HCT116 (cell line): Measurements from ENCODE around the gene PDK4. TPM values are rescaled to one million over a fixed set of nuclear protein-coding genes. Genes with fewer than 3 reads are reported as not detected.

ENCODE experiments used
- ATAC-seq: fragments of 200-7000 bp; cut with Tn5 transposase; 2 replicates; pipeline ENCODE4 v1.9.1; 2020; ENCODE audit warnings: mild to moderate bottlenecking, moderate library complexity
- BruUV-seq: library from RNA; stranded (reverse); fragments of 400-500 nt; replicated peaks from 2 replicates; lab custom pipeline; 2021; lab: Mats Ljungman, UMichigan
- CTCF ChIA-PET: fragments of 300-600 bp; sonication (Branson Sonifier 250); formaldehyde crosslinking; loops from one replicate; lab custom pipeline; 2021; ENCODE audit warnings: antibody characterized with exemption; lab: Charles Lee
- POLR2A ChIA-PET: fragments of 300-600, 350-600 bp; sonication (Branson Sonifier 250); formaldehyde crosslinking; loops from one replicate; lab custom pipeline; 2021; ENCODE audit warnings: antibody characterized with exemption; lab: Charles Lee
- RAD21 ChIA-PET, 2 experiments: fragments of 300-600 bp; sonication (Branson Sonifier 250); formaldehyde crosslinking; loops; one replicate each; lab custom pipeline; 2023; ENCODE audit warnings: low total read pairs in 2 of 2; ENCODE audit not compliant: uncharacterized antibody in 2 of 2, unreplicated experiment in 2 of 2, low non-redundant PET in 1 of 2; lab: Charles Lee
- DNase-seq: peaks from one replicate; pipeline ENCODE4 v3.0.0-alpha.2; 2010; ENCODE audit warnings: low read depth, low spot score
- H2AFZ ChIP-seq: fragments of 200-600 bp; shearing (Covaris generic), sonication (generic); 2 replicates; pipeline ENCODE4 v1.6.1; 2017; ENCODE audit warnings: low read depth, mixed run types, mixed read lengths, antibody characterized with exemption, low read length; ENCODE audit not compliant: poor library complexity, severe bottlenecking
- H3K27ac ChIP-seq: 2 replicates; pipeline ENCODE4 v1.5.1; 2012; ENCODE audit warnings: low read depth, low read length
- H3K27me3 ChIP-seq: fragments of 200-600 bp; sonication (generic); 2 replicates; pipeline ENCODE4 v1.6.1; 2016; ENCODE audit warnings: mixed run types, low read length, mixed read lengths; ENCODE audit not compliant: insufficient read depth
- H3K36me3 ChIP-seq, 2 experiments: fragments of 200-500 bp in 1 of 2; fragments of 200-600 bp in 1 of 2; sonication (Bioruptor generic) in 1 of 2; sonication (generic) in 1 of 2; 2 replicates each; pipeline versions ENCODE4 v1.5.1 to v1.6.1; 2014 to 2016; ENCODE audit warnings: low read length in 2 of 2, inconsistent platforms in 1 of 2, mixed read lengths in 1 of 2, mixed run types in 1 of 2; ENCODE audit not compliant: insufficient read depth in 2 of 2, control insufficient read depth in 1 of 2
- H3K4me1 ChIP-seq, 2 experiments: fragments of 200-600 bp in 1 of 2; sonication (generic) in 1 of 2; 2 replicates each; pipeline versions ENCODE4 v1.5.1 to v1.6.1; 2012 to 2017; ENCODE audit warnings: low read length in 2 of 2, inconsistent platforms in 1 of 2, mild to moderate bottlenecking in 1 of 2, mixed read lengths in 1 of 2, mixed run types in 1 of 2, moderate library complexity in 1 of 2; ENCODE audit not compliant: insufficient read depth in 2 of 2, control insufficient read depth in 1 of 2
- H3K4me2 ChIP-seq: fragments of 200-600 bp; sonication (generic); 2 replicates; pipeline ENCODE4 v1.6.1; 2017; ENCODE audit warnings: mixed run types, low read length, mixed read lengths
- H3K4me3 ChIP-seq, 2 experiments: fragments of 200-600 bp in 1 of 2; sonication (generic) in 1 of 2; replicated peaks in 1 of 2; 2 replicates each; pipeline ENCODE4 v1.5.1; 2011 to 2016; ENCODE audit warnings: low read length in 2 of 2, control low read depth in 1 of 2, low read depth in 1 of 2, mild to moderate bottlenecking in 1 of 2, mixed read lengths in 1 of 2, mixed run types in 1 of 2
- H3K79me2 ChIP-seq: fragments of 200-600 bp; sonication (generic); 2 replicates; pipeline ENCODE4 v1.6.1; 2017; ENCODE audit warnings: mild to moderate bottlenecking, mixed run types, low read length, moderate library complexity, mixed read lengths; ENCODE audit not compliant: insufficient read depth
- H3K9ac ChIP-seq: fragments of 200-600 bp; sonication (generic); 2 replicates; pipeline ENCODE4 v1.6.1; 2016; ENCODE audit warnings: low read length, mixed read lengths
- H3K9me2 ChIP-seq: fragments of 200-600 bp; sonication (generic), shearing (Covaris generic); 2 replicates; pipeline ENCODE4 v1.6.1; 2017; ENCODE audit warnings: mixed run types, mild to moderate bottlenecking, moderate library complexity; ENCODE audit not compliant: insufficient read depth
- H3K9me3 ChIP-seq, 2 experiments: fragments of 200-500 bp in 1 of 2; fragments of 200-600 bp in 1 of 2; sonication (Bioruptor generic) in 1 of 2; sonication (generic) in 1 of 2; 2 replicates each; pipeline ENCODE4 v1.6.1; 2014 to 2017; ENCODE audit warnings: low read length in 2 of 2, mixed read lengths in 2 of 2, inconsistent platforms in 1 of 2, low read depth in 1 of 2, mild to moderate bottlenecking in 1 of 2, mixed run types in 1 of 2, moderate library complexity in 1 of 2; ENCODE audit not compliant: control insufficient read depth in 1 of 2, insufficient read depth in 1 of 2
- H4K20me1 ChIP-seq: fragments of 200-600 bp; sonication (generic), shearing (Covaris generic); 2 replicates; pipeline ENCODE4 v1.6.1; 2017; ENCODE audit warnings: mixed run types, mild to moderate bottlenecking, moderate library complexity; ENCODE audit not compliant: insufficient read depth
- CBX3 ChIP-seq: IDR thresholded peaks from 2 replicates; pipeline ENCODE4 v1.6.1; 2012; ENCODE audit warnings: low read depth
- CEBPB ChIP-seq: IDR thresholded peaks from 2 replicates; pipeline ENCODE4 v1.6.1; 2012; ENCODE audit warnings: low read depth
- EGR1 ChIP-seq: IDR thresholded peaks from 2 replicates; pipeline ENCODE4 v1.6.1; 2012; ENCODE audit warnings: low read depth
- EZH2phosphoT487 ChIP-seq: fragments of 200-600 bp; IDR thresholded peaks from 2 replicates; pipeline ENCODE4 v1.6.1; 2018; ENCODE audit warnings: antibody characterized with exemption, borderline replicate concordance
- FOSL1 ChIP-seq: IDR thresholded peaks from 2 replicates; pipeline ENCODE4 v1.6.1; 2012; ENCODE audit warnings: low read depth
- JUND ChIP-seq: IDR thresholded peaks from 2 replicates; pipeline ENCODE4 v1.6.1; 2012
- POLR2AphosphoS5 ChIP-seq: IDR thresholded peaks from 2 replicates; pipeline ENCODE4 v1.6.1; 2011; ENCODE audit warnings: mild to moderate bottlenecking, low read depth, low read length, moderate library complexity
- RAD21 ChIP-seq: IDR thresholded peaks from 2 replicates; pipeline ENCODE4 v1.6.1; 2012; ENCODE audit warnings: low read depth, mild to moderate bottlenecking
- SIN3A ChIP-seq: IDR thresholded peaks from 2 replicates; pipeline ENCODE4 v1.6.1; 2012; ENCODE audit warnings: low read depth
- SP1 ChIP-seq: IDR thresholded peaks from 2 replicates; pipeline ENCODE4 v1.6.1; 2012; ENCODE audit warnings: low read depth
- SRF ChIP-seq: IDR thresholded peaks from 2 replicates; pipeline ENCODE4 v1.6.1; 2012; ENCODE audit warnings: low read depth
- YY1 ChIP-seq: IDR thresholded peaks from 2 replicates; pipeline ENCODE4 v1.6.1; 2011; ENCODE audit warnings: low read length, low read depth, moderate library complexity, mild to moderate bottlenecking; ENCODE audit not compliant: insufficient replicate concordance; ENCODE audit errors: extremely low read depth
- ZFX ChIP-seq: fragments of 450-650 bp; IDR thresholded peaks from 2 replicates; pipeline ENCODE4 v1.6.1; 2017
- intact Hi-C: fragments of 100-400 bp; cut with micrococcal nuclease; formaldehyde crosslinking; loops from 2 replicates; pipeline ENCODE4 v1.10.0; 2022
- total RNA-seq: library from RNA; stranded (reverse); gene quantifications from one replicate; pipeline ENCODE4 v1.2.1, GENCODE V29; 2021; ENCODE audit not compliant: unreplicated experiment
- TF ChIP-seq, protein P1 (sequence below): IDR thresholded peaks from 2 replicates; pipeline ENCODE4 v1.6.1; 2012
- TF ChIP-seq, protein P2 (sequence below): IDR thresholded peaks from 2 replicates; pipeline ENCODE4 v1.6.1; 2012; ENCODE audit warnings: low read depth
- TF ChIP-seq, protein P3 (sequence below): IDR thresholded peaks from 2 replicates; pipeline ENCODE4 v1.6.1; 2011; ENCODE audit warnings: mild to moderate bottlenecking, low read length, moderate library complexity; ENCODE audit not compliant: insufficient replicate concordance; ENCODE audit errors: extremely low read depth

Gene PDK4
- total RNA-seq, 1 experiment from 2014 or later: 2.1 TPM

DNA sequence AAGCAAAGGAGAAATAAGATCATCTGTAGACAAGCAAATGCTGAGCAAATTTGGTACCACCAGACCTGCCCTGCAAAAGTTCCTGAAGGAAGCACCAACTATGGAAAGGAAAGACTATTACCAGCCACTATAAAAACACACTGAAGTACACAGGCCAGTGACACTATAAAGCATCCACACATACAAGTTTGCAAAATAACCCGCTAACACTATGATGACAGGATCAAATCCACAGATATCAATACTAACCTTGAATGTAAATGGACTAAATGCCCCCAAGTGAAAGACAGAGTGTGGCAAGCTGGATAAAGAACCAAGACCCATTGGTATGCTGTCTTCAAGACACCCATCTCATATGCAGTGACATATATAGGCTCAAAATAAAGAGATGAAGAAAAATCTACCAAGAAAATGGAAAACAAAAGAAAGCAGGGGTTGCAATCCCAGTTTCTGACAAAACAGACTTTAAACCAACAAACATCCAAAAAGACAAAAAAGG is 18.2 kb upstream of the PDK4 start:
- BruUV-seq: no TSS peak
- intact Hi-C loops: no loop called here
- Histone ChIP-seq H3K27me3 (no peaks in the 10 kb centered on the region), H3K9ac (no peak overlapping the region), H3K36me3 (no peaks in the 10 kb centered on the region), H3K4me1 (peaks cover 5 to 11% of the 10 kb centered on the region in 2 experiments; a peak in 3 of 4 replicates), H3K4me2 (no peak overlapping the region), H2AFZ (no peak overlapping the region), H3K79me2 (no peaks in the 10 kb centered on the region), H3K4me3 (no peak overlapping the region), H3K27ac (no peak overlapping the region), H4K20me1 (no peaks in the 10 kb centered on the region), H3K9me3 (no peaks in the 10 kb centered on the region), H3K9me2 (no peaks in the 10 kb centered on the region)
- DNase-seq (no peak), ATAC-seq (no peak)
- CTCF ChIA-PET: no interaction called here
- TF ChIP-seq CEBPB (no peak), SRF (no peak), RAD21 (no peak), SP1 (no peak), JUND (no peak), YY1 (no peak)
- TF ChIP-seq, protein P1, sequence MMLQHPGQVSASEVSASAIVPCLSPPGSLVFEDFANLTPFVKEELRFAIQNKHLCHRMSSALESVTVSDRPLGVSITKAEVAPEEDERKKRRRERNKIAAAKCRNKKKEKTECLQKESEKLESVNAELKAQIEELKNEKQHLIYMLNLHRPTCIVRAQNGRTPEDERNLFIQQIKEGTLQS: no peak
- POLR2A ChIA-PET: no interaction called here
- RAD21 ChIA-PET: no interaction called here

DNA sequence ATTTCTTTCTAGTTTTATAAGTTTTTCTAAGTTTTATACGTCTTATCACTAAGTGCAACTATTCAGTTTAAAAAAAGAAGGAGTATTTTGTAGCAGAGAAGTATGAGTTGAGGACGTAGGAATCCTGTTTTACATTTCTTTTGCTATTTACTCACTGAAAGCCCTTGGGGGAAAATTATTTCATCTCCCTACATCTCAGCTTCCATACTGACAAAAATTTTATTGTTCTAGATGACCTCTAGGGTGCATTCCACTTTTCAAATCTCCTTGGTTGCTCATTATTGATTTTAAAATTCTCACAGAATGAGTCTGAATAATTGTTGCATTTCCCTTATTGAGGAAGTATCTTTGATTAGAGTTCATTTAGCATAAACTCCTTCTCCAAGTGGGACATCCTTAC is 14.9 kb upstream of the PDK4 start:
- CTCF ChIA-PET: no interaction called here
- intact Hi-C loops: no loop called here
- DNase-seq (no peak), ATAC-seq (no peak)
- no peaks in the 10 kb centered on the region for H3K36me3 ChIP-seq
- POLR2A ChIA-PET: no interaction called here
- BruUV-seq: no TSS peak
- no peaks in the 10 kb centered on the region for H3K9me3 ChIP-seq
- H3K4me1 ChIP-seq: peaks cover 20 to 31% of the 10 kb centered on the region in 2 experiments
- no peaks in the 10 kb centered on the region for H3K9me2 ChIP-seq
- no peak overlapping the region for H3K4me3 ChIP-seq
- H3K27me3 ChIP-seq: no peaks in the 10 kb centered on the region
- H3K27ac ChIP-seq: no peak overlapping the region
- RAD21 ChIA-PET: no interaction called here
- H2AFZ ChIP-seq: no peak overlapping the region
- H3K4me2 ChIP-seq: no peak overlapping the region
- no peak overlapping the region for H3K9ac ChIP-seq
- H4K20me1 ChIP-seq: no peaks in the 10 kb centered on the region
- H3K79me2 ChIP-seq: no peaks in the 10 kb centered on the region
- TF ChIP-seq POLR2AphosphoS5: no peak
- TF ChIP-seq EGR1: no peak
- no peak for TF ChIP-seq CBX3
- TF ChIP-seq EZH2phosphoT487: no peak
- TF ChIP-seq FOSL1: no peak
- TF ChIP-seq, protein P1: no peak
- TF ChIP-seq SIN3A: no peak
- no peak for TF ChIP-seq YY1
- TF ChIP-seq ZFX: no peak
- TF ChIP-seq, protein P2, sequence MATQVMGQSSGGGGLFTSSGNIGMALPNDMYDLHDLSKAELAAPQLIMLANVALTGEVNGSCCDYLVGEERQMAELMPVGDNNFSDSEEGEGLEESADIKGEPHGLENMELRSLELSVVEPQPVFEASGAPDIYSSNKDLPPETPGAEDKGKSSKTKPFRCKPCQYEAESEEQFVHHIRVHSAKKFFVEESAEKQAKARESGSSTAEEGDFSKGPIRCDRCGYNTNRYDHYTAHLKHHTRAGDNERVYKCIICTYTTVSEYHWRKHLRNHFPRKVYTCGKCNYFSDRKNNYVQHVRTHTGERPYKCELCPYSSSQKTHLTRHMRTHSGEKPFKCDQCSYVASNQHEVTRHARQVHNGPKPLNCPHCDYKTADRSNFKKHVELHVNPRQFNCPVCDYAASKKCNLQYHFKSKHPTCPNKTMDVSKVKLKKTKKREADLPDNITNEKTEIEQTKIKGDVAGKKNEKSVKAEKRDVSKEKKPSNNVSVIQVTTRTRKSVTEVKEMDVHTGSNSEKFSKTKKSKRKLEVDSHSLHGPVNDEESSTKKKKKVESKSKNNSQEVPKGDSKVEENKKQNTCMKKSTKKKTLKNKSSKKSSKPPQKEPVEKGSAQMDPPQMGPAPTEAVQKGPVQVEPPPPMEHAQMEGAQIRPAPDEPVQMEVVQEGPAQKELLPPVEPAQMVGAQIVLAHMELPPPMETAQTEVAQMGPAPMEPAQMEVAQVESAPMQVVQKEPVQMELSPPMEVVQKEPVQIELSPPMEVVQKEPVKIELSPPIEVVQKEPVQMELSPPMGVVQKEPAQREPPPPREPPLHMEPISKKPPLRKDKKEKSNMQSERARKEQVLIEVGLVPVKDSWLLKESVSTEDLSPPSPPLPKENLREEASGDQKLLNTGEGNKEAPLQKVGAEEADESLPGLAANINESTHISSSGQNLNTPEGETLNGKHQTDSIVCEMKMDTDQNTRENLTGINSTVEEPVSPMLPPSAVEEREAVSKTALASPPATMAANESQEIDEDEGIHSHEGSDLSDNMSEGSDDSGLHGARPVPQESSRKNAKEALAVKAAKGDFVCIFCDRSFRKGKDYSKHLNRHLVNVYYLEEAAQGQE: no peak
- no peak for TF ChIP-seq RAD21
- TF ChIP-seq, protein P3, sequence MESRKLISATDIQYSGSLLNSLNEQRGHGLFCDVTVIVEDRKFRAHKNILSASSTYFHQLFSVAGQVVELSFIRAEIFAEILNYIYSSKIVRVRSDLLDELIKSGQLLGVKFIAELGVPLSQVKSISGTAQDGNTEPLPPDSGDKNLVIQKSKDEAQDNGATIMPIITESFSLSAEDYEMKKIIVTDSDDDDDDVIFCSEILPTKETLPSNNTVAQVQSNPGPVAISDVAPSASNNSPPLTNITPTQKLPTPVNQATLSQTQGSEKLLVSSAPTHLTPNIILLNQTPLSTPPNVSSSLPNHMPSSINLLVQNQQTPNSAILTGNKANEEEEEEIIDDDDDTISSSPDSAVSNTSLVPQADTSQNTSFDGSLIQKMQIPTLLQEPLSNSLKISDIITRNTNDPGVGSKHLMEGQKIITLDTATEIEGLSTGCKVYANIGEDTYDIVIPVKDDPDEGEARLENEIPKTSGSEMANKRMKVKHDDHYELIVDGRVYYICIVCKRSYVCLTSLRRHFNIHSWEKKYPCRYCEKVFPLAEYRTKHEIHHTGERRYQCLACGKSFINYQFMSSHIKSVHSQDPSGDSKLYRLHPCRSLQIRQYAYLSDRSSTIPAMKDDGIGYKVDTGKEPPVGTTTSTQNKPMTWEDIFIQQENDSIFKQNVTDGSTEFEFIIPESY: no peak
